ENCODE measurements around the gene FOXI2.

FOXI2 gene

DNA sequence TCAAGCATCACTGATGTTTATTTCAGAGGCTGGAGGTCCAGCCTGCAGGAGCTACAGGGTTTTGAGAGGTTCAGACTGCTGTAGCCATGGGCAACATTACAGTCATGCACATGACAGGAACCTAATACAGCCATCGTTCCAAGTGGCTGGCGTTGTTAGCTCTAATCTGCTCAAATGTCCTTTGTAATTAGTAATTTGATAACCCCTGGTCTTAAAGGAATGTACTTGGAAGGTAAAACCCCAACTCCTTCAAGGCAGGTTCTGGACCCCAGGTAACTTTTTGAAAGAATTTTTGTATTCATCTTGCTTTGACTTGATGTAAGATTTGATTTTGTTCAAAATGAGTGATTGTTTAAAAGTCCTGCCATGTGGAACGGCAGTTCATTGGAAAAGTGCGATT lies 34.7 kb upstream of the FOXI2 start:
- TF ChIP-seq ZFX (IDR thresholded peaks at IDR 0.05): no peak
- TF ChIP-seq, protein P1, sequence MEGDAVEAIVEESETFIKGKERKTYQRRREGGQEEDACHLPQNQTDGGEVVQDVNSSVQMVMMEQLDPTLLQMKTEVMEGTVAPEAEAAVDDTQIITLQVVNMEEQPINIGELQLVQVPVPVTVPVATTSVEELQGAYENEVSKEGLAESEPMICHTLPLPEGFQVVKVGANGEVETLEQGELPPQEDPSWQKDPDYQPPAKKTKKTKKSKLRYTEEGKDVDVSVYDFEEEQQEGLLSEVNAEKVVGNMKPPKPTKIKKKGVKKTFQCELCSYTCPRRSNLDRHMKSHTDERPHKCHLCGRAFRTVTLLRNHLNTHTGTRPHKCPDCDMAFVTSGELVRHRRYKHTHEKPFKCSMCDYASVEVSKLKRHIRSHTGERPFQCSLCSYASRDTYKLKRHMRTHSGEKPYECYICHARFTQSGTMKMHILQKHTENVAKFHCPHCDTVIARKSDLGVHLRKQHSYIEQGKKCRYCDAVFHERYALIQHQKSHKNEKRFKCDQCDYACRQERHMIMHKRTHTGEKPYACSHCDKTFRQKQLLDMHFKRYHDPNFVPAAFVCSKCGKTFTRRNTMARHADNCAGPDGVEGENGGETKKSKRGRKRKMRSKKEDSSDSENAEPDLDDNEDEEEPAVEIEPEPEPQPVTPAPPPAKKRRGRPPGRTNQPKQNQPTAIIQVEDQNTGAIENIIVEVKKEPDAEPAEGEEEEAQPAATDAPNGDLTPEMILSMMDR (conservative IDR thresholded peaks at IDR 0.05): no peak
- no peak overlapping the region for H3K27ac ChIP-seq

DNA sequence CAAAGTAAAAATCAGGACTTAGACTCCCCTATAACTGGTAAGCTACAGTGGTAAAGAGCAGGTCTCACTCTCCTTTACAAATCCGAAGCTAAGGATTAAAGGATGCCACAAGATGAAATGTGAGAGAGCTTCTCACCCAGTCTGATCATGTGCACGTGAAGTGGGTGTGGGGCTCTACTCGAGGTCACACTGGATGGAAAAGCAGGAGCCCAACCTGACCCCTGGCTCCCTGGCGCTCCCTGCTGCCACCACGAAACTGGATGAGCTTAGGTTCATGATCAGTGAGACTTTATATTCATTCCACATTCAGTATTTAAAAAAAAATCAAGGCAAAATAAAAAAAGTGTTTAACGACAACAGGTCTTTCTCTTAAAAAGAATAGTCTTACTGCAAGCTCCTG lies 21.7 kb upstream of the FOXI2 start:
- H3K27ac ChIP-seq: no peak overlapping the region
- TF ChIP-seq ZFX (IDR thresholded peaks at IDR 0.05): no peak
- TF ChIP-seq, protein P1 (conservative IDR thresholded peaks at IDR 0.05): no peak

DNA sequence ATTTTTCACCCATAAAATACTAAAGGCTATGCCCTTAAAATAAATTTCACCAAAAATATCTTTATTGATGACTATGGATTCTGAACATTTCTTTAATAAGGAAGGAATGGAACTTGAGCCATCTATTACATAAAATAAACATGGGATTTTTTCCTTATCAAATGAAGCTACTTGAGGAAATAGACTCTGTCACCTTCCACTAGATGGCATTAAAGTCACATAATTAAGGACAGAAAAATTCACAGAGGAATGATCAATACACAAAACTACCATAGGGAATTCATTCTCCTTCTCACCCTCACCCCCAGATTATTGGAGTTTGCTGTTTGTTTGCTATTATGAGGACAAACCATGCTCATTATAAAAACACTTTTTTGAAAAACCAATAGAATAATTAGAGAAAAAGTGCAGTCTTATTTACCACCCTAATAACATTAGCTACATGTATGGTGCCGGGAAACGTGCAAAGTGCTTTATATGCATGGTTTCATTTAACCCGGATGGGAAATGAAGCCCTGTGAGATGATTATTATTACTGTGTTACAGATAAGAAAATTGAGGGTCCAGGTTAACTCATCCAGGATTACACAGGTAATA lies 21.1 kb upstream of the FOXI2 start:
- H3K27ac ChIP-seq: no peak overlapping the region
- TF ChIP-seq, protein P1 (conservative IDR thresholded peaks at IDR 0.05): peak; percentile 72
- TF ChIP-seq ZFX (IDR thresholded peaks at IDR 0.05): no peak

DNA sequence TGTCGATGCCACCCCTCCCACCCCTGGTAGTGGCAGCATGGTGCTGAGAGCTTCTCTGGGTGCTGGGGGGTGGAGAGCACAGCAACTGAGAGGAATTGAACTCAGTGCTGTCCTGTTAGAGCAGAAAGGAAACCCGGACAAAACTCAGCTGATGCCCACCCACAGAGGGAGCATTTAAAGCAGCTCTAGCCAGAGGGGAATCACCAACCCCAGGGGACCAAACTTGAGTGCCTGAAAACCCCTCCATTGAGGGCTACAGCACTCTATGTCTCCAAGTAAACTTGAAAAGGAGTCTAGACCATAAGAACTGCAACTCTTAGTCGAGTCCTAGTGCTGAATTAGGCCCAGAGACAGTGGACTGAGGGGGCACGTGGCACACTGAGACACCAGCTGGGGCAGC lies 16.8 kb upstream of the FOXI2 start:
- TF ChIP-seq, protein P1 (conservative IDR thresholded peaks at IDR 0.05): no peak
- TF ChIP-seq ZFX (IDR thresholded peaks at IDR 0.05): no peak
- H3K27ac ChIP-seq: no peak overlapping the region

DNA sequence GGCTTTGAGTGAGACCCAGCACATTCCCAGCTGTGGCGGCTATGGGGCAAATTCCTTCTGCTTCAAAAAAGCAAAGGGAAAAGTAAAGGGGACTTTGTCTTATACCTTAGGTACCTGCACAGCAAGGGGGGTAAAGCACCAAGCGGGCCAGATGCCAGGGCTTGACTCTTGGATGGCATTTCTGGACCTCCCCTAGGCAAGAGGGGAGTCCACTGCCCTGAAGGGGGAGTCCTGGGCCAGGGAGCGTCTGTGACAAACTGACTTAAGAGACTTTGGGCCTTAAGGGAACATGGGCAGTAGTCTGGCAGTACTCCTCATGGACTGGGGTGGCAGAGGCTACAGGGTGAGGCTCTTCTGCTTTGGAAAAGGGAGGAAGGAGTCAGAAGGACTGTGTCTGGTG lies 16.1 kb upstream of the FOXI2 start:
- TF ChIP-seq, protein P1 (conservative IDR thresholded peaks at IDR 0.05): no peak
- H3K27ac ChIP-seq: no peak overlapping the region

DNA sequence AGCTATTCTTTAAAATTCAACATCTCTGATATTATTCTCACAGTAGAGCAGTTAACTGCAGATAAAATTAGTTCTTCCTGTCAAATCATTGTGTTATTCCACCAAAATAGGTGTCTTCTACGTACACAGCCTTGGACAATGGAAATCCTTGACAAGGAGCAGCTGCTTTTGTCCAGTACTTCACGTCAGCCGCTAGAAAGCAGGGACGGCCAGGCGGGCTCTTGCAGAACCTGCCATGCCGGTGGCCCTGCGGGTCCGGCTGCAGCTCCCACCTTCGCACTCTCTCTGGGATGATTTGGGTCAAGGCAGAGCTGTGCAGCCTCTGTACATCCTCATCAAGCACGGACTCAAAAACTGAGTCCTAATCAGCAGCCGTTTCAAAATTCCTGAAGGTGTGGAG lies 2.2 kb upstream of the FOXI2 start:
- TF ChIP-seq, protein P1 (conservative IDR thresholded peaks at IDR 0.05): no peak
- no peak for TF ChIP-seq ZFX (IDR thresholded peaks at IDR 0.05)
- H3K27ac ChIP-seq: no peak overlapping the region

DNA sequence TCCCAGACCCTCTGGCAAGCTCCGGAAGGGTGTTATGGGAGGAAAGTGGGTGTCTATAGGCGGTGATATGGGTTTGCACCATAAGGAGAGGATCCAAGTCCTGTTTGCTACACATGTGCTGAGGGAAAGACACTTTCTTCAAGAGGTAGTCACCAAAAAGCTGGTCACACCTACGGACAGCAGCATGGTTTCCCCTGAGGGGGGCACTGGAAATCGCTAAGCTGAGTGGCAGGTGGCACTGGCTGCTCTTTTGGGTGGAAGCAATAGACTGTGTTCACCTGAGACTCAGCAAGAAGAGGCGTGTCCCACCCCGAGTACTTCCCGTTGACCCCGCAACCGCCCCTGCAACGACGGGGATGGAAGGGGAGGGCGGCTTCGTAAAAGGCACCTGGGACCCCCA lies 1.8 kb upstream of the FOXI2 start:
- TF ChIP-seq, protein P1 (conservative IDR thresholded peaks at IDR 0.05): no peak
- TF ChIP-seq ZFX (IDR thresholded peaks at IDR 0.05): no peak
- no peak overlapping the region for H3K27ac ChIP-seq
